Hepatocyte (in vitro differentiated cells): ENCODE data around the gene GHR. TPM values are rescaled to one million over a fixed set of nuclear protein-coding genes. Genes with fewer than 3 reads are reported as not detected.

ENCODE experiments used
- DNase-seq: peaks from one replicate; pipeline ENCODE4 v3.0.0-alpha.2; 2016; ENCODE audit warnings: low spot score
- H2AFZ ChIP-seq: fragments of 200-600 bp; sonication (generic); 2 replicates; pipeline ENCODE4 v1.6.0; 2016; ENCODE audit warnings: antibody characterized with exemption, mild to moderate bottlenecking
- H3K27ac ChIP-seq: fragments of 200-600 bp; sonication (generic); 2 replicates; pipeline ENCODE4 v1.5.1; 2016; ENCODE audit warnings: mild to moderate bottlenecking
- H3K27me3 ChIP-seq: fragments of 200-600 bp; sonication (generic); 2 replicates; pipeline ENCODE4 v1.6.1; 2016
- H3K36me3 ChIP-seq: fragments of 200-600 bp; sonication (generic); replicated peaks from 2 replicates; pipeline ENCODE4 v1.5.1; 2016; ENCODE audit warnings: low read depth; ENCODE audit not compliant: insufficient read depth
- H3K4me1 ChIP-seq: fragments of 200-600 bp; sonication (generic); 2 replicates; pipeline ENCODE4 v1.5.1; 2016; ENCODE audit warnings: mild to moderate bottlenecking, moderate library complexity; ENCODE audit not compliant: insufficient read depth
- H3K4me2 ChIP-seq: fragments of 200-600 bp; sonication (generic); 2 replicates; pipeline ENCODE4 v1.6.0; 2016
- H3K4me3 ChIP-seq: fragments of 200-600 bp; sonication (generic); 2 replicates; pipeline ENCODE4 v1.5.1; 2016; ENCODE audit warnings: mild to moderate bottlenecking
- H3K79me2 ChIP-seq: fragments of 200-600 bp; sonication (generic); 2 replicates; pipeline ENCODE4 v1.6.0; 2017; ENCODE audit warnings: mild to moderate bottlenecking
- H3K9me2 ChIP-seq: fragments of 200-600 bp; sonication (generic); replicated peaks from 2 replicates; pipeline ENCODE4 v1.6.0; 2017; ENCODE audit warnings: mild to moderate bottlenecking; ENCODE audit not compliant: insufficient read depth
- H3K9me3 ChIP-seq: fragments of 200-600 bp; sonication (generic); 2 replicates; pipeline ENCODE4 v1.5.1; 2016; ENCODE audit warnings: low read depth, mild to moderate bottlenecking
- H4K20me1 ChIP-seq: fragments of 200-600 bp; sonication (generic); 2 replicates; pipeline ENCODE4 v1.6.0; 2016; ENCODE audit warnings: mild to moderate bottlenecking; ENCODE audit not compliant: insufficient read depth, poor library complexity, severe bottlenecking
- EZH2 ChIP-seq: fragments of 200-600 bp; sonication (generic); IDR thresholded peaks from 2 replicates; pipeline ENCODE4 v1.6.1; 2016; ENCODE audit warnings: antibody characterized with exemption, mild to moderate bottlenecking, borderline replicate concordance
- EZH2phosphoT487 ChIP-seq: fragments of 200-600 bp; sonication (generic); IDR thresholded peaks from one replicate; pipeline ENCODE4 v1.6.1; 2018; ENCODE audit warnings: antibody characterized with exemption, mild to moderate bottlenecking, low read depth, moderate library complexity; ENCODE audit not compliant: unreplicated experiment, severe bottlenecking
- WGBS: methylation state at CpG from one replicate; pipeline ENCODE4 v1.1.6; 2016; ENCODE audit warnings: low lambda C conversion rate; ENCODE audit errors: missing lambda C conversion rate; 5-methylcytosine and 5-hydroxymethylcytosine counted together
- polyA plus RNA-seq: library from polyadenylated mRNA; unstranded; fragments of >200 nt; fragmentation: Nextera tagmentation; extraction: Ambion mirVana; gene quantifications from 2 replicates; pipeline ENCODE4 v1.2.1, GENCODE V29; 2016
- total RNA-seq: library from RNA; depleted of rRNA; stranded (reverse); fragments of >200 nt; gene quantifications from 2 replicates; pipeline ENCODE4 v1.2.3, GENCODE V29; 2014
- TF ChIP-seq, protein P1 (sequence below): fragments of 200-600 bp; sonication (generic); IDR thresholded peaks from 2 replicates; pipeline ENCODE4 v1.5.1; 2016; ENCODE audit warnings: antibody characterized with exemption, mild to moderate bottlenecking; ENCODE audit not compliant: poor library complexity

GHR gene
- total and polyA plus RNA-seq, 2 experiments from 2014 or later, result 14.4 to 24.3 TPM

DNA sequence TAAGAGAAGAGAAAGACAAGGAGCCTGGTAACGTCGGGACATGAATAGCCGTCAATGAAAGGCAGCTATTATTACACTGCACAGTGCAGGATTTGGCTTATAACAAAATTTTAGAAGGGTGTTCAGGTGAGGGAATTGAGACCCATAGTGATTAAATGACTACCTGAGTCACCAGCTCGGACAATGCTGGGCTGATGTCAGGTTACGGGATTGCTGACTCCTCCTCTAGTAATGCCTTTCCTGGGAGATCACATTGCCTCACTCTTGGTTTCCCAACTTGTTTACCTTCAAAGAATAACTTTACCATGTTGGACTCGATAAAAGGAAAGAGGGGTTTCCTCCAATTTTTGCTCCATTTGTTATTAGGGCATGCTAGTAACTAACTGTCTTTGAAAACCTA is 132.6 kb downstream of the GHR start:
- peak; percentile 23 for DNase-seq
- Histone ChIP-seq H4K20me1 (no peaks in the 10 kb centered on the region), H3K36me3 (no peaks in the 10 kb centered on the region), H3K4me1 (no peaks in the 10 kb centered on the region), H3K9me2 (no peaks in the 10 kb centered on the region), H3K79me2 (peaks cover 9% of the 10 kb centered on the region), H3K4me2 (no peak overlapping the region), H2AFZ (no peak overlapping the region), H3K4me3 (no peak overlapping the region), H3K9me3 (no peaks in the 10 kb centered on the region), H3K27me3 (no peaks in the 10 kb centered on the region), H3K27ac (peak overlapping the region; percentile 52)
- 83% methylated on average over 6 of the region's 6 CpGs for WGBS
- TF ChIP-seq EZH2 (no peak), EZH2phosphoT487 (no peak)
- TF ChIP-seq, protein P1, sequence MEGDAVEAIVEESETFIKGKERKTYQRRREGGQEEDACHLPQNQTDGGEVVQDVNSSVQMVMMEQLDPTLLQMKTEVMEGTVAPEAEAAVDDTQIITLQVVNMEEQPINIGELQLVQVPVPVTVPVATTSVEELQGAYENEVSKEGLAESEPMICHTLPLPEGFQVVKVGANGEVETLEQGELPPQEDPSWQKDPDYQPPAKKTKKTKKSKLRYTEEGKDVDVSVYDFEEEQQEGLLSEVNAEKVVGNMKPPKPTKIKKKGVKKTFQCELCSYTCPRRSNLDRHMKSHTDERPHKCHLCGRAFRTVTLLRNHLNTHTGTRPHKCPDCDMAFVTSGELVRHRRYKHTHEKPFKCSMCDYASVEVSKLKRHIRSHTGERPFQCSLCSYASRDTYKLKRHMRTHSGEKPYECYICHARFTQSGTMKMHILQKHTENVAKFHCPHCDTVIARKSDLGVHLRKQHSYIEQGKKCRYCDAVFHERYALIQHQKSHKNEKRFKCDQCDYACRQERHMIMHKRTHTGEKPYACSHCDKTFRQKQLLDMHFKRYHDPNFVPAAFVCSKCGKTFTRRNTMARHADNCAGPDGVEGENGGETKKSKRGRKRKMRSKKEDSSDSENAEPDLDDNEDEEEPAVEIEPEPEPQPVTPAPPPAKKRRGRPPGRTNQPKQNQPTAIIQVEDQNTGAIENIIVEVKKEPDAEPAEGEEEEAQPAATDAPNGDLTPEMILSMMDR, result no peak

DNA sequence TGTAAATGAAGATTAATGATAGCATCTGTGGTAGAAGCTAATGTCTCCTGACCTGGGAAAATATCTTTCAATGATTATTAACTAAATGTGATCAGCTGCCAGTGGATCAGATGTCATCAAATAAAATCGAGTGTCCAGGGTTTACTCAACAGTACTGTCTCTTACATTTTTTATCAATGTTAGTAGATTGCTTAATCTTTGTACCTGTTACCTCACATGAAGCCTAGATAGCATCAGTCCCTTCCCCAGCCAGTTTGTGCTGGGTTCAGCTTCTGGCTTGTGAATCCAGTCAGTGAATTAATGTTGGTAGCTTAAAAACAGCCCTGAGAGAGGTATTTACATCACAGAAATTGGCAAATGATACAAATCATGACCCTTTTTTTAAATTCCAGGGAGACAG is 134.4 kb downstream of the GHR start:
- no peak overlapping the region for H3K4me2 ChIP-seq
- WGBS, result 59% methylated on average over 1 of the region's 1 CpG
- H3K36me3 ChIP-seq, result no peaks in the 10 kb centered on the region

DNA sequence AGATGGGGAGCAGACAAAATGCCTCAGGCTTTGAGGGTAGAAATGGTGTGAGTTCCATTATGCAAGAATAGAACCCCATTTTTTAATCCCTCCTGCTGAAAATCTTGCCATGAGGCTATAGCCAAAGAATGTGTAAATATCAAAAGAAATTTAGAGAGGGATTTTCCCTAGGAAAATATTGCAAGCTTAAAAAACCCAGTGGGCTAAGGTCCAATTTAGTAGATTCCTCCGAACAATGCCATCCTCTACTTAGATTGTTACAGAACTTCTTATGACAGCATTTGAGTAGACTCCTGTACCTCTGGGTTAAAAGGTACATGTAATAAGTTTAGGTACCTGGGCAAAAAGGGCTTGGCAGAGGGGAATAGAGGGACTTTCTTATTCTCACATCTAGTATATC is 138.4 kb downstream of the GHR start:
- no peak overlapping the region for H3K27ac ChIP-seq
- no peaks in the 10 kb centered on the region for H3K27me3 ChIP-seq
- no peak overlapping the region for H2AFZ ChIP-seq
- no peaks in the 10 kb centered on the region for H4K20me1 ChIP-seq
- H3K79me2 ChIP-seq, result peaks cover 5% of the 10 kb centered on the region
- H3K4me1 ChIP-seq, result peaks cover 19% of the 10 kb centered on the region
- H3K36me3 ChIP-seq, result no peaks in the 10 kb centered on the region
- H3K4me3 ChIP-seq, result no peak overlapping the region
- 95% methylated on average over 1 of the region's 1 CpG for WGBS
- no peak overlapping the region for H3K4me2 ChIP-seq
- DNase-seq, result no peak
- no peaks in the 10 kb centered on the region for H3K9me3 ChIP-seq
- H3K9me2 ChIP-seq, result no peaks in the 10 kb centered on the region
- TF ChIP-seq EZH2phosphoT487, result no peak
- TF ChIP-seq, protein P1, result no peak
- no peak for TF ChIP-seq EZH2

More for the DNA sequence above, 134.4 kb downstream of the GHR start:
- Histone ChIP-seq H3K27me3 (no peaks in the 10 kb centered on the region), H3K9me3 (no peaks in the 10 kb centered on the region), H3K9me2 (no peaks in the 10 kb centered on the region), H3K4me3 (no peak overlapping the region), H3K27ac (no peak overlapping the region), H3K4me1 (no peaks in the 10 kb centered on the region), H2AFZ (no peak overlapping the region), H3K79me2 (peaks cover 11% of the 10 kb centered on the region), H4K20me1 (no peaks in the 10 kb centered on the region)
- DNase-seq, result no peak
- TF ChIP-seq EZH2phosphoT487 (no peak), EZH2 (no peak)
- TF ChIP-seq, protein P1, result no peak
